HG03045 (cell line): ENCODE measurements around the gene HAND1.

ENCODE experiments used
- ATAC-seq: cut with Tn5 transposase; IDR thresholded peaks from one replicate; pipeline ENCODE4 v1.9.1; 2021; ENCODE audit warnings: mild to moderate bottlenecking, moderate library complexity; ENCODE audit not compliant: unreplicated experiment

The HAND1 gene

GRCh38 chr5:154478224-154478565 is at the start of gene HAND1:
Gene HAND1 (minus strand): TSS chr5:154478227. CDS start chr5:154478008, 219 bp downstream.
- no peak for ATAC-seq

- ATAC-seq: no peak
These were observed 48.5 kb upstream of the HAND1 start for GRCh38 chr5:154526231-154527226.

GRCh38 chr5:154524859-154525258 is 46.8 kb upstream of the HAND1 start:
- no peak for ATAC-seq

GRCh38 chr5:154524181-154524580 is 46.2 kb upstream of the HAND1 start:
- no peak for ATAC-seq

- ATAC-seq: no peak
These were observed 45.7 kb upstream of the HAND1 start for GRCh38 chr5:154523709-154524108.

- ATAC-seq: no peak
These were observed 45.1 kb upstream of the HAND1 start for GRCh38 chr5:154523104-154523503.

GRCh38 chr5:154522284-154522683 is 44.3 kb upstream of the HAND1 start:
- no peak for ATAC-seq

- ATAC-seq: no peak
These were observed 43.7 kb upstream of the HAND1 start for GRCh38 chr5:154521756-154522155.

GRCh38 chr5:154520861-154521453 is 42.9 kb upstream of the HAND1 start:
- no peak for ATAC-seq

- no peak for ATAC-seq
These were observed 41.3 kb upstream of the HAND1 start for GRCh38 chr5:154519359-154519758.

GRCh38 chr5:154518438-154518867 is 40.4 kb upstream of the HAND1 start:
- ATAC-seq: no peak

- no peak for ATAC-seq
These were observed 39.9 kb upstream of the HAND1 start for GRCh38 chr5:154517810-154518437.

- ATAC-seq: no peak
These were observed 39.2 kb upstream of the HAND1 start for GRCh38 chr5:154517181-154517580.

- ATAC-seq: no peak
These were observed 38.4 kb upstream of the HAND1 start for GRCh38 chr5:154516475-154516874.

GRCh38 chr5:154515488-154515887 is 37.5 kb upstream of the HAND1 start:
- ATAC-seq: peak; percentile 75

- peak; percentile 65 for ATAC-seq
These were observed 36.3 kb upstream of the HAND1 start for GRCh38 chr5:154514331-154514730.

- ATAC-seq: peak; percentile 33
These were observed 35.6 kb upstream of the HAND1 start for GRCh38 chr5:154513669-154514084.

GRCh38 chr5:154511984-154512383 is 34.0 kb upstream of the HAND1 start:
- ATAC-seq: no peak

- no peak for ATAC-seq
These were observed 31.9 kb upstream of the HAND1 start for GRCh38 chr5:154509784-154510555.

GRCh38 chr5:154508114-154508513 is 30.1 kb upstream of the HAND1 start:
- ATAC-seq: no peak

GRCh38 chr5:154506716-154507080 is 28.7 kb upstream of the HAND1 start:
- no peak for ATAC-seq
